Fibroblast of pulmonary artery (primary cell): ENCODE measurements around the gene TMEM52.

Experiments used
- DNase-seq: peaks from one replicate; pipeline ENCODE4 v3.0.0-alpha.2; 2010; ENCODE audit warnings: low read depth
- H3K4me3 ChIP-seq: replicated peaks from 2 replicates; pipeline ENCODE4 v1.5.1; 2011; ENCODE audit warnings: low read depth, mild to moderate bottlenecking, control low read depth, low read length, moderate library complexity
- CTCF ChIP-seq: IDR thresholded peaks from 2 replicates; pipeline ENCODE4 v1.5.1; 2011; ENCODE audit warnings: mild to moderate bottlenecking, control low read depth, low read length, inconsistent platforms; ENCODE audit errors: missing control alignments

The TMEM52 gene

GRCh38 chr1:1899266-1899966 lies 19.7 kb downstream of the TMEM52 start:
- no peak for DNase-seq
- no peak overlapping the region for H3K4me3 ChIP-seq
- peak; percentile 6 for TF ChIP-seq CTCF

- no peak for TF ChIP-seq CTCF
- H3K4me3 ChIP-seq, result no peak overlapping the region
- no peak for DNase-seq
These were observed 20.7 kb downstream of the TMEM52 start for GRCh38 chr1:1898246-1898933.

GRCh38 chr1:1895456-1896336 lies 23.4 kb downstream of the TMEM52 start:
- H3K4me3 ChIP-seq, result no peak overlapping the region
- TF ChIP-seq CTCF, result no peak
- DNase-seq, result no peak

- no peak for DNase-seq
- no peak for TF ChIP-seq CTCF
- no peak overlapping the region for H3K4me3 ChIP-seq
These were observed 24.0 kb downstream of the TMEM52 start for GRCh38 chr1:1895060-1895418.

GRCh38 chr1:1894354-1895059 lies 24.6 kb downstream of the TMEM52 start:
- H3K4me3 ChIP-seq, result no peak overlapping the region
- no peak for DNase-seq
- TF ChIP-seq CTCF, result no peak

GRCh38 chr1:1893997-1894353 lies 25.1 kb downstream of the TMEM52 start:
- no peak for TF ChIP-seq CTCF
- DNase-seq, result no peak
- H3K4me3 ChIP-seq, result no peak overlapping the region
